HEK293 (cell line): Measurements from ENCODE around the gene CCDC13.

Source experiments
- CTCF ChIA-PET: fragments of 350-600 bp; formaldehyde crosslinking; extraction: SDS; loops from one replicate; lab custom pipeline; 2021; ENCODE audit warnings: antibody characterized with exemption; lab: Yijun Ruan, JAX
- POLR2A ChIA-PET: fragments of 300-600 bp; formaldehyde crosslinking; extraction: SDS; loops from one replicate; lab custom pipeline; 2020; ENCODE audit warnings: antibody characterized with exemption, inconsistent platforms; lab: Yijun Ruan, JAX
- H3K27ac ChIP-seq: fragments of 200-500 bp; sonication (Bioruptor generic); 2 replicates; pipeline ENCODE4 v1.5.1; 2014; ENCODE audit warnings: low read depth, low read length, control low read depth, inconsistent platforms; ENCODE audit errors: extremely low read depth
- H3K36me3 ChIP-seq, 2 experiments: fragments of 200-500 bp in 1 of 2; sonication (Bioruptor generic) in 1 of 2; 1 replicate in 1 of 2; 2 replicates in 1 of 2; pipeline ENCODE4 v1.5.1; 2014 to 2017; ENCODE audit warnings: inconsistent platforms in 2 of 2, low read length in 2 of 2; ENCODE audit not compliant: control insufficient read depth in 2 of 2, insufficient read depth in 1 of 2
- H3K4me1 ChIP-seq: fragments of 200-500 bp; sonication (Bioruptor generic); 2 replicates; pipeline ENCODE4 v1.5.1; 2014; ENCODE audit warnings: mild to moderate bottlenecking, low read length, inconsistent platforms; ENCODE audit not compliant: control insufficient read depth, insufficient read depth
- H3K4me3 ChIP-seq: 2 replicates; pipeline ENCODE4 v1.5.1; 2011; ENCODE audit warnings: low read depth, mild to moderate bottlenecking, control low read depth, low read length, moderate library complexity
- H3K9me3 ChIP-seq: fragments of 200-500 bp; sonication (Bioruptor generic); 2 replicates; pipeline ENCODE4 v1.5.1; 2014; ENCODE audit warnings: low read depth, low read length, inconsistent platforms; ENCODE audit not compliant: control insufficient read depth, insufficient read depth
- BCL6B ChIP-seq: fragments of 450-650 bp; formaldehyde crosslinking; IDR thresholded peaks from 2 replicates; pipeline ENCODE4 v1.5.1; 2017; ENCODE audit warnings: missing biosample characterization, missing genetic modification characterization
- CTCF ChIP-seq: fragments of 450-650 bp; formaldehyde crosslinking; IDR thresholded peaks from 2 replicates; pipeline ENCODE4 v1.5.1; 2016; ENCODE audit warnings: missing biosample characterization, missing genetic modification characterization
- HOXD13 ChIP-seq: sonication (generic); formaldehyde crosslinking; IDR thresholded peaks from 2 replicates; pipeline ENCODE4 v1.8.0; 2022; ENCODE audit warnings: missing genetic modification reagents, borderline replicate concordance
- PRDM10 ChIP-seq: fragments of 450-650 bp; formaldehyde crosslinking; IDR thresholded peaks from 2 replicates; pipeline ENCODE4 v1.5.1; 2016; ENCODE audit warnings: missing biosample characterization, missing genetic modification characterization
- ZNF184 ChIP-seq: fragments of 450-650 bp; IDR thresholded peaks from 2 replicates; pipeline ENCODE4 v1.5.1; 2018; ENCODE audit warnings: missing biosample characterization, mild to moderate bottlenecking, missing genetic modification characterization
- ZNF2 ChIP-seq: fragments of 450-650 bp; formaldehyde crosslinking; IDR thresholded peaks from 2 replicates; pipeline ENCODE4 v1.5.1; 2016; ENCODE audit warnings: missing biosample characterization, missing genetic modification characterization
- ZNF223 ChIP-seq: fragments of 450-650 bp; formaldehyde crosslinking; IDR thresholded peaks from 2 replicates; pipeline ENCODE4 v1.5.1; 2016; ENCODE audit warnings: missing biosample characterization, missing genetic modification characterization
- ZNF280C ChIP-seq: fragments of 450-650 bp; formaldehyde crosslinking; IDR thresholded peaks from 2 replicates; pipeline ENCODE4 v1.5.1; 2016; ENCODE audit warnings: missing biosample characterization, missing genetic modification characterization
- ZNF311 ChIP-seq: fragments of 450-650 bp; formaldehyde crosslinking; IDR thresholded peaks from 2 replicates; pipeline ENCODE4 v1.5.1; 2017; ENCODE audit warnings: missing biosample characterization, missing genetic modification characterization, borderline replicate concordance
- ZNF48 ChIP-seq: fragments of 450-650 bp; formaldehyde crosslinking; IDR thresholded peaks from 2 replicates; pipeline ENCODE4 v1.5.1; 2016; ENCODE audit warnings: missing biosample characterization, missing genetic modification characterization
- ZNF629 ChIP-seq: fragments of 450-650 bp; formaldehyde crosslinking; IDR thresholded peaks from 2 replicates; pipeline ENCODE4 v1.5.1; 2017; ENCODE audit warnings: missing biosample characterization, missing genetic modification characterization
- ZNF654 ChIP-seq: fragments of 450-650 bp; formaldehyde crosslinking; IDR thresholded peaks from 2 replicates; pipeline ENCODE4 v1.5.1; 2016; ENCODE audit warnings: low read depth, missing biosample characterization, missing genetic modification characterization
- ZNF707 ChIP-seq: fragments of 450-650 bp; formaldehyde crosslinking; IDR thresholded peaks from 2 replicates; pipeline ENCODE4 v1.5.1; 2016; ENCODE audit warnings: missing biosample characterization, missing genetic modification characterization
- TF ChIP-seq, protein P1 (sequence below): fragments of 450-650 bp; formaldehyde crosslinking; IDR thresholded peaks from 2 replicates; pipeline ENCODE4 v1.5.1; 2016; ENCODE audit warnings: missing biosample characterization, missing genetic modification characterization
- TF ChIP-seq, protein P2 (sequence below): sonication (generic); formaldehyde crosslinking; IDR thresholded peaks from 2 replicates; pipeline ENCODE4 v1.8.1; 2022; ENCODE audit warnings: mild to moderate bottlenecking, moderate library complexity, missing genetic modification reagents
- TF ChIP-seq, protein P3 (sequence below): fragments of 450-650 bp; formaldehyde crosslinking; IDR thresholded peaks from 2 replicates; pipeline ENCODE4 v1.5.1; 2017; ENCODE audit warnings: missing biosample characterization, missing genetic modification characterization

CCDC13 gene

GRCh38 chr3:42780892-42781700 is 8.0 kb upstream of the CCDC13 start:
- Histone ChIP-seq H3K4me3 (no peak overlapping the region), H3K9me3 (no peaks in the 10 kb centered on the region), H3K36me3 (peaks cover 4 to 38% of the 10 kb centered on the region in 2 experiments; a peak in 2 of 3 replicates), H3K4me1 (no peaks in the 10 kb centered on the region), H3K27ac (no peak overlapping the region)
- POLR2A ChIA-PET, result interaction anchor here (0.6 to 0.7 kb wide), 2 partner anchors 49 to 71 kb away, joined by 3 to 4 read pairs; no protein-coding TSS in a partner anchor
- CTCF ChIA-PET, result interaction anchor here (0.6 to 4.7 kb wide), 8 partner anchors 9 to 376 kb away, joined by 3 to 48 read pairs (median 4); no protein-coding TSS in a partner anchor
- TF ChIP-seq, protein P1, sequence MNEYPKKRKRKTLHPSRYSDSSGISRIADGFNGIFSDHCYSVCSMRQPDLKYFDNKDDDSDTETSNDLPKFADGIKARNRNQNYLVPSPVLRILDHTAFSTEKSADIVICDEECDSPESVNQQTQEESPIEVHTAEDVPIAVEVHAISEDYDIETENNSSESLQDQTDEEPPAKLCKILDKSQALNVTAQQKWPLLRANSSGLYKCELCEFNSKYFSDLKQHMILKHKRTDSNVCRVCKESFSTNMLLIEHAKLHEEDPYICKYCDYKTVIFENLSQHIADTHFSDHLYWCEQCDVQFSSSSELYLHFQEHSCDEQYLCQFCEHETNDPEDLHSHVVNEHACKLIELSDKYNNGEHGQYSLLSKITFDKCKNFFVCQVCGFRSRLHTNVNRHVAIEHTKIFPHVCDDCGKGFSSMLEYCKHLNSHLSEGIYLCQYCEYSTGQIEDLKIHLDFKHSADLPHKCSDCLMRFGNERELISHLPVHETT (tag by site-specific recombination), result no peak
- no peak for TF ChIP-seq ZNF280C
- no peak for TF ChIP-seq ZNF311 (tag by site-specific recombination)
- no peak for TF ChIP-seq ZNF707 (tag by site-specific recombination)
- TF ChIP-seq ZNF654 (tag by site-specific recombination), result peak; percentile 68
- TF ChIP-seq HOXD13, result no peak
- TF ChIP-seq, protein P2, sequence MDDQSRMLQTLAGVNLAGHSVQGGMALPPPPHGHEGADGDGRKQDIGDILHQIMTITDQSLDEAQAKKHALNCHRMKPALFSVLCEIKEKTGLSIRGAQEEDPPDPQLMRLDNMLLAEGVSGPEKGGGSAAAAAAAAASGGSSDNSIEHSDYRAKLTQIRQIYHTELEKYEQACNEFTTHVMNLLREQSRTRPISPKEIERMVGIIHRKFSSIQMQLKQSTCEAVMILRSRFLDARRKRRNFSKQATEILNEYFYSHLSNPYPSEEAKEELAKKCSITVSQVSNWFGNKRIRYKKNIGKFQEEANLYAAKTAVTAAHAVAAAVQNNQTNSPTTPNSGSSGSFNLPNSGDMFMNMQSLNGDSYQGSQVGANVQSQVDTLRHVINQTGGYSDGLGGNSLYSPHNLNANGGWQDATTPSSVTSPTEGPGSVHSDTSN (CRISPR knock-in tag), result no peak
- peak; percentile 44; the same call in 1 of the 2 replicates for TF ChIP-seq CTCF (tag by site-specific recombination)
- no peak for TF ChIP-seq ZNF48
- no peak for TF ChIP-seq ZNF184 (tag by site-specific recombination)
- TF ChIP-seq, protein P3, sequence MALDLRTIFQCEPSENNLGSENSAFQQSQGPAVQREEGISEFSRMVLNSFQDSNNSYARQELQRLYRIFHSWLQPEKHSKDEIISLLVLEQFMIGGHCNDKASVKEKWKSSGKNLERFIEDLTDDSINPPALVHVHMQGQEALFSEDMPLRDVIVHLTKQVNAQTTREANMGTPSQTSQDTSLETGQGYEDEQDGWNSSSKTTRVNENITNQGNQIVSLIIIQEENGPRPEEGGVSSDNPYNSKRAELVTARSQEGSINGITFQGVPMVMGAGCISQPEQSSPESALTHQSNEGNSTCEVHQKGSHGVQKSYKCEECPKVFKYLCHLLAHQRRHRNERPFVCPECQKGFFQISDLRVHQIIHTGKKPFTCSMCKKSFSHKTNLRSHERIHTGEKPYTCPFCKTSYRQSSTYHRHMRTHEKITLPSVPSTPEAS (tag by site-specific recombination), result no peak
- no peak for TF ChIP-seq ZNF629 (tag by site-specific recombination)
- peak; percentile 24; the same call in 1 of the 2 replicates for TF ChIP-seq ZNF2 (tag by site-specific recombination)
- TF ChIP-seq ZNF223 (tag by site-specific recombination), result no peak
- TF ChIP-seq PRDM10 (tag by site-specific recombination), result no peak
- 0 out of 2 replicates have a peak, but pooled peaks have one; percentile 21 for TF ChIP-seq BCL6B (tag by site-specific recombination)
